Measurements from ENCODE around the gene DPEP3.

DPEP3 gene

GRCh38 chr16:67928561-67929364 is 51.5 kb downstream of the DPEP3 start:
- DNase-seq = no peak

- DNase-seq = no peak
Measured at GRCh38 chr16:67928147-67928546, 52.2 kb downstream of the DPEP3 start.

- no peak for DNase-seq
Measured at GRCh38 chr16:67927131-67927941, 53.0 kb downstream of the DPEP3 start.

- DNase-seq = no peak
Measured at GRCh38 chr16:67926181-67926750, 54.0 kb downstream of the DPEP3 start.

Measured in NCI-H446 treated with DMSO at 0.1 percent for 48 hours (cell line).